NCI-H1105 (cell line): ENCODE data around the gene C1orf174.

Experiments used
- DNase-seq: peaks from one replicate; lab custom pipeline; 2025; lab: John Stamatoyannopoulos, UW

C1orf174 gene

DNA sequence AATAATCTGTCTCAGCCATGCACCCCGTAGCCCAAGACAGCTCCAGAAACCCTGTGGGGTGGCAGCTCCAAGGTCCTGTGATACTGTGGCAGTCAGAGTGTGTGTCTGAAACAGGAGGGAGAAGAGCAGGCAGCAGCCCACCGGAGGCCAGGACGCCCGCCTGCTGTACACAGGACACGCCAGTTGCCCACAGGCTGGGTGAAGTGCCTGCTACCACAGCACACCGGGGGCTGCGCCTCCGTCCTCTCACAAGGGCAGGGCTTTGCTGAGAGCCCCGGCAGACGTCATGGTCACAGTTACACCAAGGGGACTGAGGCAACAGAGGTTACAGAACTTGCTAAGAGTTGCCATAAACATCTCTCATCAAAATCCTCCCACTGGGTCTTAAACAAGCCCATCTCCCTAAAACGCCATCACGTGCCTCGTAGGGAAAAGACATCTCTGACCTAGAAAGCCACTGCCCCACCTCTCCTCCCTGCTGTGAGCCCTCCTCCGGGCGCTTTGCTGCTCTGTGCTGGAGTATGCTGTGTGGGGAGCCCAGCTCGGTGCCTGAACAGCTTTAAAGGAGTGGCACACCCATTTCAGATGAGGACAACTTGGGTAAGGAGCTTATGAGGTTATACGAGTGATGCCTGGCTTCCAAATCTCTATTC is 5.3 kb downstream of the C1orf174 start:
- no peak for DNase-seq

DNA sequence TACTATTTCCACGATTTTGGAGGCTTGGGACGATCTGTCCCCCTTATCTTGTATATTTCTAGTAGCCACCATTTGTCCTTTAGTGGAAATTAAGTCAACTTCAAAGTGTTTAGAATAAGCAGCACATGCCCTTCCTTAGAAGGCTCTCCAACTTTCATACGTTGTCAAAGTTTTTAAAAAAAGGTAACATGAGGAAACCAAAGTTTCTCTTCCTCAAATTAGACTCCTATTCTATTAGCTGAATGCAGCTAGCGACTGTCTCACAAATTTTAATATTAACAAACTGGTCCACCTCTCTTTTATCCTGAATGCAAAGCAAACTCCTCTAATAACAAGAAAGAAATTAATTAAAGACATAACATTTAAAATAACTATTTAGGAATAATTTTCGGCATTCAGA is 6.9 kb downstream of the C1orf174 start:
- DNase-seq: no peak

DNA sequence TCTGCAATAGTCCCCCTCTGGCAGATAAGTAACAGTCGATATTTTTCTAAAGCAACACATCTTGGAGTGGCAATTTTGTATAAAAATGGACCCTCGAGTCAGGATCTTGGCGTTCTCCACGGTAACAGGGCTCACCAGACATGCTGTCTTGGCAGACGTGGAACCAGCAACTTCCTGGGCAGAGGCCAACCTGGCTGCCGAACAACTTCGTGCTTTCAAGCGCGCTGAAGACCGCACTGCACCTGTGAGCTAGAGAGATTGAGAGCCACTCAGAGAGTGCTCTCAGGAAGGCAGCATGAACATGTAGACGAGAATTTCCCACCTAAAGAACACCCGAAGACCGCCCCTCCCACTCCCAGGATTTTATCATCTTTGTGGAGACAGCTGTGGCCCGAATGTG is 7.3 kb downstream of the C1orf174 start:
- DNase-seq: no peak

DNA sequence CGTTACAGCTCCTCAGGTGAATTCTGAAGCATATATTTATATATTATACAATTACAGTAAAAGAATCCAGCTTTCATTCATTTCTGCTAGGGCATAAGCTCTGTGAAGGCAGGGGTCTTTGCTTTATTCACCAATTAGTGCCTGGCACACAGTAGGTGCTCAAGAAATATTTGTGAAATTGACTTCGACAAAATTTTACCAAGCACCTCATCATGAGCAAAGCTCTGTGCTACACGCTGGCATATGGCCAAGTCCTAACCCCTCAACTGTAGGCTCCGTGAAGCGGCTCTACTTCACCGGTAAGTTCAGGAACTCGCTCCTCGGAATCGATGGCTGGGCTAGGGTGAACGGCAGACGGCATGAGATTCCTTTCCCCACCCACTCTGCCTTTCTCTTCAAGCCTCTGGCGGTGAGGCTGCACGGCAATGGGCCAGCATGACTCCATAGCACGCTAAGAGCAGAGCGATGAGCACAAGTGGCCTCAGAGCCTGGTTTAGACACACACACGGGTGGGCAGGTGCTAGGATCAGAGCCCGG is 8.7 kb downstream of the C1orf174 start:
- DNase-seq: no peak

DNA sequence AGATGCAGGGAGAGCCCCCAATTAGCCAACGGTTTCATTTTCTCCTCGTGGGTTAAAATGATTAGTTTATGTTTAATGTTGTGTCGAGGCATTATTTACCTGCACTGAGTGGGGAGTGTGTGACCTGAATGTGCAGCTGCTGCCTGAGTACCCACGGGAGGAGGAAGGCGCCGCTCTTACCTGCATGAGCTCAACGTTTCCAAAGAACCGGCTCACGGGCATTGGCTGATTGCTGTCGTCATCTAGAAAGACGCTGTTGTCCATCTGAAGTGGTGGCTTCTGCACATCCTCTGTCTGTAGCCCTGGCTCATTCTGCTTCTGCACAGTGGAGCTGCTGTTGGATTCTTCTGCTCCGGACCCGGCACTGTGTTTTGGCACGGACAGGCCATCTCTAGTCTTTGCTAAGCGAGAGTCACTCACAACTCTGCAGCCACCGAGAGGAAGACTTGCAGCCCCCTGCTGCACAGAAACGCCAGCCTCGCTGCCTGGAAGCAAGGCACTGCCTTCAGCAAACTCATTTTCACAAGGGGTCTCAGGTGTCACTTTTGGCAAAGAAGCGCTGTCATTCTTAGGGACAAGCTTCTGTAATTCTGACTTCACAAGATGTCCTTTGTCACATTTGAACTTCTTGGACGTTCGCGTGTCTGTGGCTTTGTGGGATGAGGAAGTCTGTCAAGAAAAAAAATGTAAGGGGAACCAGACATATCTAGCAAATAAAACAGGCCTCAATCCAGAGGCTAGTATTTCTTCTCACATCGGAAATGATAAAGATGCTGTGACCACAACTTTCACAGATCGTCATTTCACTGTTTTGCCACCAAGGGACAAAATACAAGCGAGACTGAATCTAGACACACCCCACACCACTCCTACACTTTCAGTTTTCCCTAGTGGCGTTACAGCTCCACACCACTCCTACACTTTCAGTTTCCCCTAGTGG is 9.4 kb downstream of the C1orf174 start:
- DNase-seq: no peak

DNA sequence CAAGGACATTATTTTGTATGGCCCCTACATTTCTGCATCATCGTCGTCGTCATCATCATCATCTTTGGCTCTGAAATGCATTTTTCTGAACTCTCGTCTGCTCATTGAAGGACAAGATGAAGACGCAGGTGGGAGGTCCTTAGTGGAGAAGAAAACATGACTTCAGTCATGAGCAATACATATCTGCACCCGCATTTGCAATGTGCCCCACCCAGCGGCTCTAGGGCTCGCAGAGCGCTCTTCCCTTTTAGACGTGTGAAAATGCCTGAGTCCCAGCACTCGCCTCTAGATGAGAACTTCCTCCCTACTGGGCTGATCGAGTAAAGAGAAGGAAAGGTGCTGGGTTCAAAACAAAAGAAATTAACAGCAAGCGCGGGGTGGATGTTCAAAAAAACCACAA is 10.1 kb downstream of the C1orf174 start:
- no peak for DNase-seq

DNA sequence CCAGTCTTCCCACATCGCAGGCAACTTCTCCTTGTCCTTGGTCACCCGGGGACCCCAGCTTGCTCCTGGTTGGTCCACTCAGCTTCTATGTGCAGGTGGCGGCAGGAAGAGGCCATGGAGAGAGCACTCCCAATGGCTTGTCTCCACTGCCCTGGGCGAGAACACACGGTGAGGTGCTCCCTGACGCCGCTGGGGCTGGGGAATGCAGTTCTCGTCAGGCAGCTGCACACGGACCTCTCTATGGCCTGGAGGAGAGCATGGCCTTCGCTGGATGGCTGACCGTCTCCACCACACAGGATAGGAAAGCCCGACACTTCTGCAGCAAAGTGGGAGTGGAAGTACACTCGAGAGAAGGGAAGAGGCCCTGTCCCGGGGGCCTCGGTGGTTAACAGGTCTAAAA is 11.8 kb downstream of the C1orf174 start:
- no peak for DNase-seq

DNA sequence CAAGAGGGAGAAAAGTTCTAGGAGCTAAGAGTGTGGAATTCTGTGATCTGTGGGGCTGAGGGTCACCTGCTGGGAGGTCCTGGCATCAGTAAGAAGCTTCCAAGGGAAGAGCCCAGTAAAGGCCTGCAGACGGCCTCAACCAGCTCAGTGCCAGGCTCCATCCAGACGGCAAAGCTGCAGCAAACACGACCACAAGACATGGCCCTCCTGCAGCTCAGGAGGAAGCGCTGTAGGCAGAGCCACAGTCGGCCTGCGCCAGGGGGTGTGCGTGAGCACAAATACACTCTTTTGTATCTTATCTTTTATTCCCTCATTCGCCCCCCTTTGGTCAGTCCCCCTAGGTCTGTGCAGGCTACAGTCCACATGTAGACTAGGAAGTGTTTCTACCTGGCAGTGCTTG is 13.4 kb downstream of the C1orf174 start:
- no peak for DNase-seq

DNA sequence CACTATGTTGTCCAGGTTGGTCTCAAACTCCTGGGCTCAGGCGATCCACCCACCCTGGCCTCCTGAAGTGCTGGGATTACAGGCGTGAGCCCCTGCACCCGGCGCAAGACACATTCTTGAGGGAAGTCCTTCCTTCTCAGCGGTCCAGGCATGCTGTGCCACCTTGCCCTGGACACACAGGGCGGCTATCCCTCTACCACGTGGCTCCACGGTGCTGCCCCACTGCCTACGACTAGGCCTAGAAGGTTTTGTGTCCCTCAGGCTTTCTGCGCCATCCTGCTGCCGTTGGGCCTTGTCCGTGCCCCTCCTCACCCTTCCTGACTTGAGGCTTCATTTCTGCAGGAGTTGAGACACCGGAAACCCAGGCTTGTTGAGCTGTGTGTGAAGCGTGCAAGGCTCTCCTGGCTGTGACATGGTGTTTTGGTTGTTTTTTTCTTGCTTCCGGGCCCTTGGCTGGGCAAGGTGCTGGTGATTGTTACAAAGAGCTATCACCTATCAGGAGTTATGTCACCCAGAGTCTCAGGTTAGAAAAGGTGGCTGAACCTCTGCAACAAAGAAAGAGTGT is 13.9 kb downstream of the C1orf174 start:
- DNase-seq: no peak

DNA sequence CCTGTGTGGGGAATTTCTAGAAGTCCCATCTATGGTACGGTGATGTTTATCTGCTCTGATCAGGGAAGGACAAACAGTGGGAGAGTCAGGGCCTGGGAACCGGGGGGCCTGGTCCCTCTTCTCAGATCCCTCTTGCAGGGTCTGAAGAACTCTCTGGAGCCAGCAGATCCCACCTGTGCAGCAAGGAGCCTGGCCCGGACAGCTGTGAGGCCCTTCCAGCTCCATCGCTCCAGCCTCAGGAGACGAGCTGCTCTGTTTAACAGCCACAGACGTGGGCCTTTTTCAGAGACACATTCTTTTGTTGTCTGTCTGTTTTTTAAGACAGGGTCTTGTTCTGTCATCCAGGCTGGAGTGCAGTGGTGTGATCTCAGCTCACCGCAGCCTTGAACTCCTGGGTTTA is 14.5 kb downstream of the C1orf174 start:
- no peak for DNase-seq

DNA sequence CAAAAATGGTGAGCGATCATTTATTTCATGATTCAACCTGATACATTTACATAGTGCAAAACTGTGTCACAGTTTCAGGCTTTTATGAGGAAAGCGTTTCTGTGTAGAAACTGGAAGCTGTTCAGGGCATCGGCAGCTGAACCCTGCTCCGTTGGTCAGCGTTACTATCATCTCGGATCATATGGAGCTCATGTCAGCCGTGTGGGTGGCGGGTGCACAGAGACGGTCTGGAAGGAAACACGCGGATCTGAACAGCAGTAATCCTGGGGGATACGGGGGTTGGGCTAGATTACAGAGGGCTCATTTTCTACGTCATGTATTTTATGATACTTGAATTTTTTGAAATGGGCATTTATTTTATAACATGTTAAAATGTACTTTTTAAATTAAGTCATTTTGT is 15.1 kb downstream of the C1orf174 start:
- DNase-seq: no peak

DNA sequence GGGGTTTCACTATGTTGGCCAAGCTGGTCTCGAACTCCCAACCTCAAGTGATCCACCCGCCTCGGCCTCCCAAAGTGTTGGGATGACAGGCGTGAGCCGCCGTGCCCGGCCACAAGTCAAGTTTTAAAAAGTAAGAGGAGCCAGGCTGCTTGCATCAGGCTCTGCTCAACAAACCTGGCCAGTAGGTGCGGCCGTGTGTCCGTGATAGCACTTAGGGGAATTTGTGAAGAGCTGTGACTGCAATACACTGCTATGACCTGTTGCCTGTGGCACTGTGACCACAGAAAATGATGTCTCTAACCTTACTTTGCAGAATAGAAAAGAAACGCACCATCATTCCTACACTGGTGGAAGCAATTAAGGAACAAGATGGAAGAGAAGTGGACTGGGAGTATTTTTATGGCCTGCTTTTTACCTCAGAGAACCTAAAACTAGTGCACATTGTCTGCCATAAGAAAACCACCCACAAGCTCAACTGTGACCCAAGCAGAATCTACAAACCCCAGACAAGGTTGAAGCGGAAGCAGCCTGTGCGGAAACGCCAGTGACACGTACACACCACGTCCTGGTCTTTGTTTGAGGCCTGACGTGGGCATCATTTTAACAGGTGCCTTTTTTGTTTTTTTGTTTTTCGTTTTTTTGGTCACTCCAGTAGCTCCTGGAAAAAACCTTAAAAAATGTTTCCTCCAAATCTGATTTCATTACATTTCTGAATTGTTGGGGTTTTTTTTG is 16.7 kb downstream of the C1orf174 start:
- DNase-seq: no peak

DNA sequence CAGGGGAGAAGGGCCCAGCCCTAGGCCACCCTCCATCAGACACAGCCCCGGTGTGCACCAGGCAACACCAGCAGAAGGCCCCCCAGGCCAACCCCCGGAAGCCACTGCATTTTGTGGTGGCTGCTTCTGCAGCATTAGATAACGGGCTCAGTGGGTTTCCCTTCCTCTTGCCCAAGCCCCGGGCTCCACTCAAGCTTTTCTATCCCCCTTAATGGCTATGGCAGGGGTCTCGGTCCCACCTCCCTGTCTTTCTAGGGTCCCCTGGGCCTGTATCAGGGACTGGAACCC is 18.9 kb downstream of the C1orf174 start:
- DNase-seq: no peak

DNA sequence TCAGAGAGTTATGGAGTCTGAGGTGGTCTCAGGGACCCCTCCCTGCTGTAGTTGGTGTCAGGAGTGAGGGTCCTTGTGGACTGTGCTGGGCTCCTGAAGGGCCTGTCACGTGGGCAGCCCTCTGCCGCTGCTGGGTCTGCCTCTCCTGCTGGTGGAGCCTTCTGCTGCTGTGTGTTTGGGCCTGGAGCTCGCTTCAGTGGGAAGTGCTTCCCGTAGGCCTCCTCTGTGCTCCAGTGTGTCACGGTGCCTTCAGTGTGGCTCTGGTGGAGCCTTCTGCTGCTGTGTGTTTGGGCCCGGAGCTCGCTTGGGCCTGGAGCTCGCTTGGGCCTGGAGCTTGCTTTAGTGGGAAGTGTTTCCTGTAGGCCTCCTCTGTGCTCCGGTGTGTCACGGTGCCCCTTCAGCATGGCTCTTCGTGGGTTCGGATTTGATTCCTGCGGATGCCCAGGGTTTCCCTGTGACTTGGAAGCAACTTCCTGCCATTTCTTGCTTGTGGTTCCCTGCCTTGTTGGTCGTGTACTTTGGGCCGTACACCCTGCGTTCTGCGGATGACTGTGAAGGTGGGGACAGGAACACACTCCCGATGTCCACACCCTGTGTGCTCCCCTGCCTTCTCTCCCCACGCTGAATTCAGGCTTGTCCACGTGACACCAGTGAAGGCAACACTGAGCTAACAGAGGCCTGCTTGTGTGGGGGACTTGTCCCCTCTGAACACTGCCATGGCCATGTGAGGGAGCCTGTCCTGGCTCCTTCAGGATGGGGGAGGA is 19.5 kb downstream of the C1orf174 start:
- no peak for DNase-seq

DNA sequence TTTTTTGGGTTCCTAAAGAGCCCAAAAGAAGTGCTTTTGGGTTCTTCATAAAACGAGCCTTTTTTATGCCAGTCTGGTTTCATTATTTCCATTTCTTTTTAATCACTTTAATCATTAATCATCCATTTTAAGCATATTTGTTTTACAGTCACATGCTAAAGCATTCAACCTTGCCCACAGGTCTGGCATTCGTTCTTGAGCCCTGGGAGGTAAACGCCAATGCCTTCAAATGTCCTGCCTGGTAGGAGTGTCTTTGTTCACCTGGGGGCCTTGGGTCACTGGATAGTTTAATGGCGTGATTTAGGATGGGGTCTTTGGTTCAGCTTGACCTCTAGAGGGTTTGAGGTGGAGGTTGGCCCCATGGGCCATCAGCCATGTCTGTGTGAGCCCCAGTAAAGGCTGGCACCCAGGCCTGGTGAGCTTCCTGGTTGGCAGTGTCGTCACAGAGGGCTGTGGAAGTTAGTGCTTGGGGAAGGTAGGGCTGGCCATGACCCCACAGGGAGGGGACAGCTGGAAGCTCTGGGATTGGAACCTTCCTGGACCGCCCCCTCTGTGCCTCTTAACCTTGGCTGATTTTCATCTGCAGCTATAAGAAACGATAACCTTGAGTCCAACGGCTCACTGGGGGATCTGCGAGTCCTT is 20.2 kb downstream of the C1orf174 start:
- DNase-seq: no peak

DNA sequence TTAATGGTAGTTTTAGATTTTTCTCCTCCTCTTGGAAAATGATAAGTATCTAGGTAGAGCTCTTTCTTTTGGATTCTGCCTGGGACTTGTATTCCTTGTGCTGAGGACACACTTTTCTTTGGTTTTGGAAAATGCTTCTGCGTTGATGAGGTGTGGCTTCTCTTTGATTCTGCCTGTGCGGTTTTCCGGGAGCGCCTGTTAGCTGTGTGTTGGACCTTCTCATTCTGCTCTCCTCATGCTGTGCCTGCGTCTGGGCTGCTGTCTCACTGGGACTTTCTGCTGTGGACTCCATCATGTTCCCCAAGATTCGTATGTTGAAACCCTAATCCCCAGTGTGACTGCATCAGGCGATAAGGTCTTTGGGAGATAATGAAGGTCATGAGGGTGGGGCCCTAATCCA is 21.0 kb downstream of the C1orf174 start:
- DNase-seq: no peak

DNA sequence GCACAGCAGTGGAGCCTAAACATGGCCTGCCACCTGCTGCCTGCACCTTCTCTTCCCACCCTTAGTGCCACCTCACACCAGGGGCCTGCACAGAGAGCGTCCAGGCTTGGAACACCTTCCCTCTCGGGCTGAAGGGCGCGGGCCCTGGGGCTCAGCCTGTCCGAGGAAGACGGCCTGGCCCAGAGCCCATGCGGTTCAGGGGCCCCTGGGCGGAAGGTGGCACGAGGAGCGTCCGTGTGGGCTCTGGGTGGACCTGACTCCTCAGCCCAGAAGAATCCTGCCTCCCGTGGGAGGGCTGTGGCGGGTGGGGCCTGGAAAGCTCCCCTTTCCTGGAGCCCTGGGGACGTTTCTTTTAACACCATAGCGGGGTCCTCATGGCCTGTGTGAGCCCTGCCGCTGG is 23.4 kb downstream of the C1orf174 start:
- no peak for DNase-seq

DNA sequence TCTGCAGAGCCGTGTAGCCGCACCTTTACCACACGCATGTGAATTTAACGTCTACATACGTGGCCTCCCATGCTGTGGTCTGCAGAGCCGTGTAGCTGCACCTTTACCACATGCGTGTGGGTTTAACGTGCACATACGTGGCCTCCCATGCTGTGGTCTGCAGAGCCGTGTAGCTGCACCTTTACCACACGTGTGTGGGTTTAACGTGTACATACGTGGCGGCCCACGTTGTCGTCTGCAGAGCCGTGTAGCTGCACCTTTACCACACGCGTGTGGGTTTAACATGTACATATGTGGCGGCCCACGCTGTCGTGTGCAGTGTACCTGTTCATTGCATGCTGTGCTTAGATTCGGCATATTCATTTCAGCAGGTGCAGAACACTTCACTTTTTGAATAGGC is 25.3 kb downstream of the C1orf174 start:
- DNase-seq: no peak

DNA sequence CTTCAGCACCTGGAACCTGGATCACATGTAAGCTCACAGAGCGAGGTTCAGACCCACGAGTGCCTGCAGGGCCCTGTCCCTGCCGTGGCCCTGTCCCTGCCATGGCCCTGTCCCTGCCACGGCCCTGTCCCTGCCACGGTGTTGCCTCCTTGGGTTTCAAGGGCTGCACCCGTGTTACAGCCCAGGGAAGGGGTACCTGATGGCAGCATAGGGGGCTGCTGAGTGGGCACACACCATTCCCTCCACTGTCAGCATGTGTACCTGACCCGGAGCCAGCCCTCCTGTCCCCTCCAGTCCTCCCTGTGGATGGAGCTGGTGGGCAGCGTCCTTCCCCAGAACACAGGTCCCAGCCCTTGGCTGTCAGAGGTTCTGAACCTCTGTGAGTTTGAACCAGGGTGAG is 27.5 kb downstream of the C1orf174 start:
- DNase-seq: no peak

DNA sequence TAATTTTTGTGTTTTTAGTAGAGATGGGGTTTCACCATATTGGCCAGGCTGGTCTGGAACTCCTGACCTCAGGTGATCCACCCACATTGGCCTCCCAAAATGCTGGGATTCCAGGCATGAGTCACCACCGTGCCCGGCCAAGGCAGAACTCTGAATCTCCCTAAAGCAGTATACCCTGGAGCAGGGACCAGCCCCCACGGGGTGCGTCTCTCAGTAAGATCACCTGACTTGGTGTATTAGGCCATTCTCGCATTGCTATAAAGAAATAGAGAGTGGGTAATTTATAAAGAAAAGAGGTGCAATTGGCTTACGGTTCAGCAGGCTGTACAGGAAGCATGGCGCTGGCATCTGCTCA is 28.6 kb downstream of the C1orf174 start:
- DNase-seq: no peak

DNA sequence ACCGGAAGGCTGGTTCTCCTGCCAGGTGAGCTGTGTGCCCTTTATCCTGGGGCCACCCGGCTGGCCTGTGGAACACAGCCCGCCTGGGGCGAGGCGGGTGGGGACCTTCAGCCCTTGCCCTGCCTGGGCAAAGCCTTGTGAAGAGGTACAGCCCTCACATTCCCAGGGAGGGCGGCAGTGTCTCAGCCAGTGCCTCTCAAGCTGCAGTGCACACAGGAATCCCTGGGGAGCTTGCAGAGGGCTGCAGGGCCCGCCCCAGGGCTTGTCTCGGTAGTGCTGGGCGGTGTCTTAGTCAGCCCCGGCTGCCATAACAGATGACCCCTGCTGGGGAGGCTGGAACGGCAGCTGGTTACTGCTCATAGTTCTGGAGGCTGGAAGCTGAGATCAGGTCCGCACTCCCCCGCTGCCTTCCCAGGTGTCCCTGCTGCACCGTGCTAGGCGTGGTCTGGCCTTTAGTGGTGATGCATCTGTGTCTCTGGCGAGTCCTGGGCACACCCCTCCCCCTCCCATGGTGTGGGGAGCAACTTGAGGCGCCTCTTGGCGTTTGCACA is 30.2 kb downstream of the C1orf174 start:
- DNase-seq: no peak
